ENCODE results near the gene CSNK1A1.
"Not testable (repeated sequence)": the region's sequence is repeated elsewhere in the genome, so short reads cannot be mapped to it uniquely, and the experiment has no call there.

Gene CSNK1A1

GRCh38 chr5:149471406-149472183 lies 79.6 kb downstream of the CSNK1A1 start:
- no peak for DNase-seq (ENCODE audit: low read depth, low spot score)
- POLR2A ChIA-PET = no interaction called here
- no peak for TF ChIP-seq CTCF (IDR thresholded peaks at IDR 0.05; ENCODE audit: insufficient read depth, low read length, missing control alignments)
- CTCF ChIA-PET = interaction anchor here (0.6 to 1.0 kb wide), 2 partner anchors 11 to 13 kb away, joined by 3 read pairs; no protein-coding TSS in a partner anchor
- H3K4me3 ChIP-seq (ENCODE audit: low read depth, low read length) = no peak overlapping the region

DNA sequence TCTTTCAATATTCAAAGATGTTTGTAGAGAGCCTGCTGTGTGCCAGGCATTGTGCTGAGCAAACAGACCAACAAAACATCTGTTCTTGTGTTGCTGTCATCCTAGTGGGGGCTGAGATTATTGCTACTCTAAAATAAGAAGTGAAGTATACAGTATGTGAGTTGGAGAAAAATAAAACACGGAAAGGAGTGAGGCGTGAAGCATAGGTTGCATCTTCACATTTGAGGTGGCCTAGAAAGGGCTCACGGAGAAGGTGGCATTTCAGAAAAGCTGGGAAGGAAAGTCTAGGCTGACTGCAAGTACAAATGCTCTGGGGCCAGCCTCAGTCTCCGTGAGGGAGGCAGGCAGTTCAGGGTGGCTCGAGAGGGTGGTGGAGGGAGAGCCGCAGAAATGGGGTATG lies 80.3 kb downstream of the CSNK1A1 start:
- ChIA-PET POLR2A (interaction anchor here (1.2 kb wide), 1 partner anchor 15 kb away, joined by 3 read pairs; no protein-coding TSS in a partner anchor), CTCF (interaction anchor here (0.6 to 1.7 kb wide), 2 partner anchors 11 to 80 kb away, joined by 3 to 4 read pairs; partner anchors contain the start of gene CSNK1A1)
- no peak for DNase-seq (ENCODE audit: low read depth, low spot score)
- no peak for TF ChIP-seq CTCF (IDR thresholded peaks at IDR 0.05; ENCODE audit: insufficient read depth, low read length, missing control alignments)
- no peak overlapping the region for H3K4me3 ChIP-seq (ENCODE audit: low read depth, low read length)

DNA sequence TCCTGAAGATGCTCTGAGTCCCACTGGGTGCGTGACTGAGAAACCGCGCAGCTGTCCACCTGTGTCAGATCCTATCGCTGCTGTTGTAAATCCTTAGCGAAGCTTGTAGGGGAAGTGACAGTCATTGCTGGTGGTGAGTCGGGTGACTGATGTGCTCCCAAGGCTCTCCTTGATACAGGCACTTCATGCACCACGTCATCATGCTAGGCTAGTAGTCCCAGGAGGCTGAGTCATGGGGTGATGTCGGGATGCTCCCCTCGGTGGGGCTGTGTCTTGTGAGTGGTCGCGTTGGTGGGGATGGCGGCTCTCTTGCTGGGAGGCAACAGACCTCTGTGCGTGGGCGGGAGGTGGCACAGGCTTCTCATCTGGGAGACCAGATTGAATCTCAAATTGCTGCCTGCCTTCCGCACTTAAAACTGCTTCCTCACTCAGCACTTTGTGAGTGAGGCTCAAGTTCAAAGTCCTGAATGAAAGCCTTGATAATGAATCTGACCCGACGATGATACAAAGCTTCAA lies 84.7 kb downstream of the CSNK1A1 start:
- no peak for TF ChIP-seq CTCF (IDR thresholded peaks at IDR 0.05; ENCODE audit: insufficient read depth, low read length, missing control alignments)
- ChIA-PET POLR2A (interaction anchor here (0.9 to 1.9 kb wide), 4 partner anchors 9 to 44 kb away, joined by 3 to 7 read pairs (median 4); no protein-coding TSS in a partner anchor), CTCF (interaction anchor here (0.6 to 2.6 kb wide), 6 partner anchors 8 to 13 kb away, joined by 3 to 11 read pairs (median 4); no protein-coding TSS in a partner anchor)
- H3K4me3 ChIP-seq (ENCODE audit: low read depth, low read length) = no peak overlapping the region; the same call in 1 of the 2 replicates
- DNase-seq (ENCODE audit: low read depth, low spot score) = no peak

DNA sequence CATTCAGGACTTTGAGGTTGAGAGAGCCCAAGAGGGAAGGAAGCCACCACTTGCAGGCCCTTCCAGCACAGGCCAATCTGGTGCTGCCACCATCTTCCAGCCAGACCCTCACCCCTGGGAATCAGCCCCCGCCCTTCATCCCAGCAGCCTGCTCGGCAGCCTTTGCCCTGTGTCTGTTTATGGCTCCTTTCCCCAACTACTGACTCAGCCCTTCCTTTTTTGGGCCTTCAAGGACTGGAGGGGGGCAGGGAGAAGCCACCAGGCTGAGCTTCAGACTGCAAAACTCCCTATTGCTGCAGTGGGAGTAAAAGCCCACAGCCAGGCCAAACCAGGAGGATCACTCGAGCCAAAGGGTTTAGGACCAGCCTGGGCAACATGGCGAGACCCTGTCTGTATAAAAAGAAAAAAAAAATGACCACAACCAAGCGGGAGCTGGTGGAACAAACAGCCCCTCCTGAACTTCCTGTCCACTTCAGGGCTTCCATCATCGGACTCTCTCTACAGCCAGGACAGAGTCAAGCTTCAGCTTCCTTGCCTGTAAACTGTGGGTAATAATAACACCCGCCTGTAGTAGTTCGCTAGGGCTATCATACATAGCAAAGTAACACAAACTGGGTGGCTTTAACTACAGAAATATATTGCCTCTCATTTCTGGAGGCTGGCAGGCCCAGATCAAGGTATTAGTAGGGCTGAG lies 86.3 kb downstream of the CSNK1A1 start:
- ChIA-PET POLR2A (interaction anchor here (1.1 to 1.6 kb wide), 4 partner anchors 9 to 97 kb away, joined by 3 to 7 read pairs (median 4); no protein-coding TSS in a partner anchor), CTCF (interaction anchor here (1.3 to 1.6 kb wide), 3 partner anchors 9 to 87 kb away, joined by 3 to 12 read pairs (median 4); partner anchors contain the start of gene CSNK1A1)
- TF ChIP-seq CTCF (IDR thresholded peaks at IDR 0.05; ENCODE audit: insufficient read depth, low read length, missing control alignments) = no peak
- no peak overlapping the region for H3K4me3 ChIP-seq (ENCODE audit: low read depth, low read length)
- DNase-seq (ENCODE audit: low read depth, low spot score) = no peak

DNA sequence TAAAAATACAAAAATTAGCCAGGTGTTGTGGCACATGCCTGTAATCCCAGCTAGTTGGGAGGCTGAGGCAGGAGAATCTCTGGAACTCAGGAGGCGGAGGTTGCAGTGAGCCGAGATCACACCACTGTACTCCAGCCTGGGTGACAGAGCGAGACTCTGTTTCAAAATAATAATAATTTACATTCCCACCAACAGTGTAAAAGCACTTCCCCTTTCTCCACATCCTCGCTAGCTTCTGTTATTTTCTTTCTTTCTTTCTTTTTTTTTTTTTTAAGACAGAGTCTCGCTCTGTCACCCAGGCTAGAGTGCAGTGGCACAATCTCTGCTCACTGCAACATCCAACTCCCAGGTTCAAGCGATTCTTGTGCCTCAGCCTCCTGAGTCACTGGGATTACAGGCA lies 89.3 kb downstream of the CSNK1A1 start:
- CTCF ChIA-PET = interaction anchor here (1.4 kb wide), 1 partner anchor 10 kb away, joined by 3 read pairs; no protein-coding TSS in a partner anchor

DNA sequence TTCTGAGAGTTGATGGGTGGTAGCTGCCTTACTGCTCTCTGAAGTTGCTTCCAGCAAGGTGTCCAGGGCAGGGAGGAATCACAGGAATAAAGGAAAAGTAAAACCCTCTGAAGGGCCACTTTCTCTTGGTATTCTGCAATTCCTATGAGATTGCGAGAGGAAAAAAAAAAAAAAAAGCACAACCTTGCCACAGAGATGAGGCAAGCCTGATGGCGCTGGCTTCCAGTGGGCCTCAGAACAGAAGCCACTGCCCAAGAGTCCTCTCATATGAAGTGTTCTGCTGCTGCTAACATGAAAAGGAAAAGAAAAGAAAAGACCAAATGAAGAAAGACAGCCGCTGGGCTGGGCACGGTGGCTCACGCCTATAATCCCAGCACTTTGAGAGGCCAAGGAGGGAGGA lies 91.3 kb downstream of the CSNK1A1 start:
- CTCF ChIA-PET = no interaction called here
- no peak for TF ChIP-seq CTCF (IDR thresholded peaks at IDR 0.05; ENCODE audit: insufficient read depth, low read length, missing control alignments)
- no peak for DNase-seq (ENCODE audit: low read depth, low spot score)
- POLR2A ChIA-PET = no interaction called here
- H3K4me3 ChIP-seq (ENCODE audit: low read depth, low read length) = no peak overlapping the region

More for the DNA sequence above, 89.3 kb downstream of the CSNK1A1 start:
- H3K4me3 ChIP-seq (ENCODE audit: low read depth, low read length); DNase-seq (ENCODE audit: low read depth, low spot score): not testable (repeated sequence)
- POLR2A ChIA-PET = interaction anchor here (0.6 kb wide), 1 partner anchor 23 kb away, joined by 3 read pairs; no protein-coding TSS in a partner anchor

All from AG04449 (cell line).